ENCODE results near the gene NRIP1.

DNA sequence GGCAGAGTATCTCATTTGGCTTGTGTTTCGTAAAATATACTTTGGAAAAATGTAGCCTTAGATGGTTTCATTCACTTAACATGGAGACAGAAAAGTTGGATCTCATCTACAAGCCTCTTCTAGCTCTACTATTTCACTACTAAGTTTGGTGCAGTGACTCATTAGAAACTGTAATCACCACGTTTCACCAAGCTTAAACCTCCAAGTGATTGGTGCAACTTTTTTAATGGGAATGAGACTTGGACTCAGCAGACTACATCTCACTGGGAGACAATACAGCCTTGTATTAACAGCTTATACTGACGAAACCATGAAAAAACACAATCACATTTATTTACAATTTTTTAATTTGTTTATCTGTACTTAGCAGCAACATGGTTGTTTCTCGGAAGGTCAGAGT lies 29.9 kb upstream of the NRIP1 start:
- TF ChIP-seq EZH2phosphoT487 (IDR thresholded peaks at IDR 0.05; ENCODE audit: insufficient read depth, low read depth) = no peak
- TF ChIP-seq EZH2 (IDR thresholded peaks at IDR 0.05; ENCODE audit: insufficient read depth, poor library complexity, severe bottlenecking) = no peak

Data from GM23248 (cell line).